K562 (cell line): Measurements from ENCODE around the gene MEA1. TPM values are rescaled to one million over a fixed set of nuclear protein-coding genes. Genes with fewer than 3 reads are reported as not detected.

Source experiments
- AFF1 ChIP-seq, 2 experiments: fragments of 450-650 bp; IDR thresholded peaks; 2 replicates each; pipeline ENCODE4 v1.6.1; 2018; ENCODE audit warnings: mild to moderate bottlenecking in 2 of 2, low read depth in 1 of 2; ENCODE audit not compliant: partially characterized antibody in 2 of 2
- ARID2 ChIP-seq: fragments of 450-650 bp; IDR thresholded peaks from 2 replicates; pipeline ENCODE4 v1.6.1; 2017; ENCODE audit warnings: antibody characterized with exemption, mild to moderate bottlenecking
- CEBPZ ChIP-seq: fragments of 150-350 bp; IDR thresholded peaks from 2 replicates; pipeline ENCODE4 v1.6.1; 2014; ENCODE audit warnings: low read depth, mild to moderate bottlenecking, low read length, borderline replicate concordance
- FIP1L1 ChIP-seq: fragments of 200-400 bp; formaldehyde crosslinking; IDR thresholded peaks from 2 replicates; pipeline ENCODE4 v1.6.1; 2018; ENCODE audit warnings: mild to moderate bottlenecking, low read depth, low read length; ENCODE audit not compliant: poor library complexity, severe bottlenecking
- FOXK2 ChIP-seq, 2 experiments: fragments of 450-650 bp; IDR thresholded peaks in 1 of 2; conservative IDR thresholded peaks in 1 of 2; 2 replicates each; pipeline ENCODE4 v1.6.1; 2016; ENCODE audit warnings: low read depth in 2 of 2, mild to moderate bottlenecking in 1 of 2
- ID3 ChIP-seq, 2 experiments: fragments of 250-450 bp in 1 of 2; fragments of 450-650 bp in 1 of 2; sonication (Bioruptor Pico) in 1 of 2; IDR thresholded peaks; 2 replicates each; pipeline versions ENCODE4 v1.6.1 to v1.8.0; 2016 to 2021; ENCODE audit warnings: mild to moderate bottlenecking in 2 of 2, moderate library complexity in 2 of 2, missing compliant biosample characterization in 1 of 2, missing genetic modification characterization in 1 of 2
- MED1 ChIP-seq: sonication (generic); formaldehyde crosslinking; IDR thresholded peaks from 2 replicates; pipeline ENCODE4 v1.8.1; 2023; ENCODE audit warnings: missing genetic modification reagents, borderline replicate concordance
- MEF2A ChIP-seq: IDR thresholded peaks from 2 replicates; pipeline ENCODE4 v1.6.1; 2011; ENCODE audit warnings: low read depth, mild to moderate bottlenecking, low read length, moderate library complexity; ENCODE audit not compliant: control insufficient read depth
- MXI1 ChIP-seq: IDR thresholded peaks from 2 replicates; pipeline ENCODE4 v1.6.1; 2011; ENCODE audit warnings: low read depth, mild to moderate bottlenecking, improper control_type of control experiment, low read length
- PBX2 ChIP-seq, 2 experiments: IDR thresholded peaks in 1 of 2; conservative IDR thresholded peaks in 1 of 2; 2 replicates each; pipeline ENCODE4 v1.6.1; 2016; ENCODE audit warnings: low read depth in 2 of 2, mild to moderate bottlenecking in 1 of 2, missing compliant biosample characterization in 1 of 2, missing genetic modification characterization in 1 of 2, moderate library complexity in 1 of 2
- PHB2 ChIP-seq: fragments of 450-650 bp; IDR thresholded peaks from 2 replicates; pipeline ENCODE4 v1.6.1; 2017; ENCODE audit warnings: low read depth
- SP1 ChIP-seq: sonication (generic); formaldehyde crosslinking; IDR thresholded peaks from 2 replicates; pipeline ENCODE4 v1.8.1; 2022; ENCODE audit warnings: mild to moderate bottlenecking, missing genetic modification reagents
- ZFP30 ChIP-seq: fragments of 250-450 bp; sonication (Bioruptor Pico); IDR thresholded peaks from 2 replicates; pipeline ENCODE4 v1.8.0; 2022; ENCODE audit warnings: moderate library complexity, mild to moderate bottlenecking, inconsistent platforms, borderline replicate concordance
- ZFP36 ChIP-seq: fragments of 150-350 bp; IDR thresholded peaks from 2 replicates; pipeline ENCODE4 v1.6.1; 2018; ENCODE audit warnings: low read length, low read depth; ENCODE audit not compliant: partially characterized antibody
- ZNF764 ChIP-seq: fragments of 250-450 bp; sonication (Bioruptor Pico); IDR thresholded peaks from 2 replicates; pipeline ENCODE4 v1.4.0; 2020; ENCODE audit warnings: low read depth, mild to moderate bottlenecking, moderate library complexity
- polyA plus RNA-seq, 8 experiments: library from polyadenylated mRNA; depleted of rRNA in 4 of 8; stranded (reverse) in 5 of 8; unstranded in 3 of 8; fragments of >200 nt; fragmentation: Nextera tagmentation in 2 of 8; fragmentation: Illumina TruSeq in 1 of 8; extraction: Ambion mirVana in 2 of 8; extraction: Trizol in 1 of 8; gene quantifications; 2 replicates each; pipeline versions ENCODE4 v1.2.1 to v1.2.3, GENCODE V29; 2011 to 2014; ENCODE audit warnings: inconsistent platforms in 1 of 8, missing spikeins in 1 of 8
- total RNA-seq, 7 experiments: library from RNA; depleted of rRNA in 6 of 7; stranded (reverse); fragments of >200 nt in 6 of 7; fragmentation: Illumina TruSeq in 2 of 7; extraction: Trizol in 2 of 7; gene quantifications; 2 replicates each; pipeline versions ENCODE4 v1.2.1 to v1.2.3, GENCODE V29; 2011 to 2021; ENCODE audit warnings: low replicate concordance in 1 of 7

Gene MEA1
- total and polyA plus RNA-seq, 9 of the 15 experiments (the other 6 are each of a cell fraction or from before 2014, with no cell fraction given), result 86.8 to 210 (median 152) TPM

- TF ChIP-seq AFF1 (IDR thresholded peaks at IDR 0.05; ENCODE audit: low read depth in 1 of 2, partially characterized antibody in 2 of 2) (no peak), ARID2 (no peak), ZFP30 (CRISPR knock-in tag) (no peak), ZFP36 (peak; percentile 26), ID3 (CRISPR knock-in tag; IDR thresholded peaks at IDR 0.05) (no peak), ID3 (tag; IDR thresholded peaks at IDR 0.05) (no peak), MXI1 (no peak), FOXK2 (conservative IDR thresholded peaks at IDR 0.05 in 1 of 2, IDR thresholded peaks at IDR 0.05 in 1 of 2; ENCODE audit: low read depth in 2 of 2) (peak; percentile 21 to 56; a peak in 2 of 4 replicates), FIP1L1 (peak; percentile 77), MEF2A (no peak), PBX2 (CRISPR knock-in tag; IDR thresholded peaks at IDR 0.05; ENCODE audit: low read depth) (no peak), PBX2 (tag; conservative IDR thresholded peaks at IDR 0.05; ENCODE audit: low read depth) (no peak), SP1 (CRISPR knock-in tag) (peak; percentile 63; the same call in 1 of the 2 replicates), PHB2 (no peak), CEBPZ (no peak), MED1 (no peak), ZNF764 (CRISPR knock-in tag) (no peak)
Measured at GRCh38 chr6:42978839-42979522, 34.8 kb downstream of the MEA1 start, which contains the start of gene PEX6 (continued).
